NCI-H460 (cell line): ENCODE data around the gene ATF5. TPM values are rescaled to one million over a fixed set of nuclear protein-coding genes. Genes with fewer than 3 reads are reported as not detected.
"Not testable (repeated sequence)": the region's sequence is repeated elsewhere in the genome, so short reads cannot be mapped to it uniquely, and the experiment has no call there.

Experiments used
- DNase-seq: peaks from one replicate; pipeline ENCODE4 v3.0.0-alpha.2; 2016; ENCODE audit warnings: low read depth; ENCODE audit errors: extremely low read depth
- total RNA-seq: library from RNA; depleted of rRNA; stranded (reverse); fragments of >200 nt; shearing (Covaris generic); gene quantifications from 2 replicates; pipeline ENCODE4 v1.2.3, GENCODE V29; 2014; rRNA removed

Gene ATF5
- total RNA-seq, 1 experiment from 2014 or later = 22.5 TPM

- DNase-seq = not testable (repeated sequence)
These were observed 40.4 kb downstream of the ATF5 start for GRCh38 chr19:49969355-49969754.

DNA sequence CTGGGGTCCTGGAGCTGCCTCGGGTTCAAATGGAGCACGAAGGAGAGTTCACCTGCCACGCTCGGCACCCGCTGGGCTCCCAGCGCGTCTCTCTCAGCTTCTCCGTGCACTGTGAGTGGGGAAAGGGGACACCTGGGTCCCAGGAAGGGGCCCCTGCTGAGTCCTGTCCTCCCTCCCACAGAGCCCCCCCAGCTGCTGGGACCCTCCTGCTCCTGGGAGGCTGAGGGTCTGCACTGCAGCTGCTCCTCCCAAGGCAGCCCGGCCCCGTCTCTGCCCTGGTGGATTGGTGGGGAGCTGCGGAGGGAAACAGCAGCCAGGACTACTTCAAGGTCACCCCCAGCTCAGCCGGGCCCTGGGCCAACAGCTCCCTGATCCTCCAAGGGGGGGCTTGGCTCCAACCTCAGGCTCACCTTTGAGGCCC, 43.0 kb downstream of the ATF5 start:
- DNase-seq = no peak

- DNase-seq = no peak
These were observed 43.8 kb downstream of the ATF5 start for GRCh38 chr19:49972841-49973240.

DNA sequence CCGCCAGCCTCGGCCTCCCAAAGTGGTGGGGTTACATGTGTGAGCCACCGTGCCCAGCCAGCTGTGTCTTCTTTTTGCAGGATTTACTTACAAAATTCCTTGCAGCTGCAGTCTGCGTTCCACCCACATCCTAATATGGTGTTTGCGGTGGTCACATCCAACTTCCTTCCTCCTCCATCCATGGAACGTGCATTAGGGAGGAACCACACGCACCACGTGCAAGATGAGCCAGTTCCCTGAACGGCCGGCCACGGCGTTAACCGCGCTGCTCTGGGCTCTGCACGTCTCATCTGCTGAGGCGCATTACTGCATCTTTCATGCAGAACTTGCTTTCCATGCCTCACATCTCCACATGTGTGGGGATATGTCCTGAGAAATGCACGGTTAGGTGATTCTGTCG, 45.0 kb downstream of the ATF5 start:
- no peak for DNase-seq

GRCh38 chr19:49975051-49975450, 46.0 kb downstream of the ATF5 start:
- DNase-seq = no peak

GRCh38 chr19:49976496-49976895, 47.5 kb downstream of the ATF5 start:
- no peak for DNase-seq

- DNase-seq = no peak
These were observed 48.1 kb downstream of the ATF5 start for GRCh38 chr19:49977076-49977475.

- no peak for DNase-seq
These were observed 48.9 kb downstream of the ATF5 start for GRCh38 chr19:49977881-49978280.

- DNase-seq = no peak
These were observed 49.3 kb downstream of the ATF5 start for GRCh38 chr19:49978324-49978723.

GRCh38 chr19:49981603-49982593, 52.9 kb downstream of the ATF5 start:
- DNase-seq = no peak

Other genes with a start within 250 kb of the ATF5 start
- 3.1 and 3.2 TPM in 2 replicates for gene ADM5, start 239.6 kb upstream of the ATF5 start, total RNA-seq
- 1.7 and 2.2 TPM in 2 replicates for gene CPT1C, start 238.1 kb upstream of the ATF5 start, total RNA-seq
- not detected in 2 replicates for gene TSKS, start 165.9 kb upstream of the ATF5 start, total RNA-seq
- gene AP2A1, start 162.2 kb upstream of the ATF5 start, total RNA-seq = 25.6 and 29.1 TPM in 2 replicates
- gene FUZ, start 115.9 kb upstream of the ATF5 start, total RNA-seq = 0.14 and 1.0 TPM in 2 replicates
- 12.5 and 13.4 TPM in 2 replicates for gene MED25, start 110.9 kb upstream of the ATF5 start, total RNA-seq
- 24.9 and 25.8 TPM in 2 replicates for gene PTOV1, start 78.0 kb upstream of the ATF5 start, total RNA-seq
- 22.3 and 31.4 TPM in 2 replicates for gene PNKP, start 61.6 kb upstream of the ATF5 start, total RNA-seq
- gene AKT1S1, start 51.9 kb upstream of the ATF5 start, total RNA-seq = 16.2 and 17.0 TPM in 2 replicates
- 6.9 and 9.5 TPM in 2 replicates for gene TBC1D17, start 51.5 kb upstream of the ATF5 start, total RNA-seq
- gene IL4I1, start 32.3 kb upstream of the ATF5 start, total RNA-seq = not detected in 2 replicates
- gene NUP62, start 299 bp downstream of the ATF5 start, total RNA-seq = 20.5 and 22.3 TPM in 2 replicates
- gene SIGLEC11, start 32.0 kb downstream of the ATF5 start, total RNA-seq = not detected in 2 replicates
- 17.8 and 19.4 TPM in 2 replicates for gene VRK3, start 96.2 kb downstream of the ATF5 start, total RNA-seq
- gene ZNF473, start 96.8 kb downstream of the ATF5 start, total RNA-seq = 9.3 and 9.5 TPM in 2 replicates
- not detected in 2 replicates for gene IZUMO2, start 234.1 kb downstream of the ATF5 start, total RNA-seq